Sigmoid colon (tissue), 7 donors: ENCODE results near the gene CCR7. TPM values are rescaled to one million over a fixed set of nuclear protein-coding genes. Genes with fewer than 3 reads are reported as not detected.

ENCODE experiments used
- DNase-seq: peaks from one replicate; pipeline ENCODE4 v3.0.0-alpha.2; 2019
- H3K27ac ChIP-seq, 4 donors: fragments of 200-600 bp; sonication (generic); one replicate each; pipeline ENCODE4 v1.5.1; 2016 to 2019; ENCODE audit warnings: mild to moderate bottlenecking in 1 of 4
- H3K27me3 ChIP-seq, 3 donors: fragments of 200-600 bp; sonication (generic); one replicate each; pipeline ENCODE4 v1.5.1; 2019; ENCODE audit warnings: mild to moderate bottlenecking in 1 of 3
- H3K36me3 ChIP-seq, 4 donors: fragments of 200-600 bp; sonication (generic); one replicate each; pipeline ENCODE4 v1.5.1; 2016 to 2019
- H3K4me1 ChIP-seq, 4 donors: fragments of 200-600 bp; sonication (generic); one replicate each; pipeline ENCODE4 v1.5.1; 2017 to 2019
- H3K4me3 ChIP-seq, 4 donors: fragments of 200-600 bp; sonication (generic); one replicate each; pipeline ENCODE4 v1.5.1; 2017 to 2019; ENCODE audit warnings: mild to moderate bottlenecking in 2 of 4, moderate library complexity in 1 of 4
- H3K9me3 ChIP-seq, 4 donors: fragments of 200-600 bp in 3 of 4; sonication (generic) in 3 of 4; one replicate each; pipeline versions ENCODE4 v1.5.1 to v1.6.1; 2013 to 2019
- CTCF ChIP-seq, 4 experiments: fragments of 450-650 bp in 3 of 4; fragments of 200-600 bp in 1 of 4; IDR thresholded peaks; one replicate each; pipeline ENCODE4 v1.5.1; 2016 to 2019; ENCODE audit warnings: antibody characterized with exemption in 4 of 4, mild to moderate bottlenecking in 3 of 4, moderate library complexity in 2 of 4
- EP300 ChIP-seq, 4 donors: sonication (generic); formaldehyde crosslinking; IDR thresholded peaks; one replicate each; pipeline ENCODE4 v1.6.1; 2017; ENCODE audit warnings: antibody characterized with exemption in 4 of 4
- POLR2A ChIP-seq, 2 donors: fragments of 450-650 bp; IDR thresholded peaks; one replicate each; pipeline ENCODE4 v1.6.1; 2016; ENCODE audit warnings: antibody characterized with exemption in 2 of 2, mild to moderate bottlenecking in 2 of 2, moderate library complexity in 2 of 2
- POLR2AphosphoS5 ChIP-seq, 4 donors: sonication (generic); formaldehyde crosslinking; IDR thresholded peaks; one replicate each; pipeline ENCODE4 v1.6.1; 2017; ENCODE audit warnings: antibody characterized with exemption in 4 of 4
- WGBS, 2 donors: extraction: QIAGEN DNeasy Blood & Tissue Kit; methylation state at CpG; one replicate each; pipeline ENCODE4 v1.1.7; 2013; 5-methylcytosine and 5-hydroxymethylcytosine counted together
- intact Hi-C: fragments of 100-400 bp; cut with DNase I; formaldehyde crosslinking; loops from one replicate; pipeline ENCODE4 v1.15.1; 2023
- polyA plus RNA-seq, 3 donors: library from polyadenylated mRNA; stranded (reverse); fragments of 200-250 nt; gene quantifications; one replicate each; pipeline ENCODE4 v1.2.3, GENCODE V29; 2013
- total RNA-seq, 4 donors: library from RNA; depleted of rRNA; stranded (reverse); fragments of >200 nt; gene quantifications; one replicate each; pipeline ENCODE4 v1.1.0, GENCODE V29; 2016
- donor health status: healthy with polysubstance abuse.
- donor health status: Bipolar disorder and iron deficiency.
- donor health status: healthy.

CCR7 gene
- total and polyA plus RNA-seq, 7 donors = 73.5 TPM; not detected in 6

- peaks cover 0 to 86% (median 72%) of the 10 kb centered on the region in 4 donors for H3K4me1 ChIP-seq
- WGBS, 2 donors = 85 to 91% methylated on average over 6 of the region's 6 CpGs
- H3K27ac ChIP-seq = peak overlapping the region; percentile 83 to 89 (median 84)
- no peaks in the 10 kb centered on the region for H3K27me3 ChIP-seq
- intact Hi-C loops = loop anchor here (5.0 kb wide), 1 partner anchor 557 kb away; the partner anchor contains the start of gene PSMD3
- no peaks in the 10 kb centered on the region for H3K9me3 ChIP-seq
- H3K36me3 ChIP-seq = no peaks in the 10 kb centered on the region
- TF ChIP-seq CTCF (IDR thresholded peaks at IDR 0.05) = no peak
- no peak for TF ChIP-seq POLR2A (IDR thresholded peaks at IDR 0.05)
- TF ChIP-seq POLR2AphosphoS5 (IDR thresholded peaks at IDR 0.05) = no peak
- TF ChIP-seq EP300 (IDR thresholded peaks at IDR 0.05) = no peak
- peak; percentile 45 for DNase-seq
- no peak overlapping the region for H3K4me3 ChIP-seq
Observed at GRCh38 chr17:40538936-40539705, 26.2 kb downstream of the CCR7 start.

GRCh38 chr17:40538019-40538935 is 27.0 kb downstream of the CCR7 start:
- Histone ChIP-seq H3K4me1 (peaks cover 0 to 86% (median 73%) of the 10 kb centered on the region in 4 donors), H3K36me3 (no peaks in the 10 kb centered on the region), H3K9me3 (no peaks in the 10 kb centered on the region), H3K27me3 (no peaks in the 10 kb centered on the region), H3K4me3 (no peak overlapping the region), H3K27ac (peak overlapping the region; percentile 83 to 89 (median 84))
- peak; percentile 70 for DNase-seq
- 89 to 93% methylated on average over 15 of the region's 15 CpGs for WGBS, 2 donors
- TF ChIP-seq POLR2AphosphoS5 (IDR thresholded peaks at IDR 0.05) (no peak), POLR2A (IDR thresholded peaks at IDR 0.05) (no peak), EP300 (IDR thresholded peaks at IDR 0.05) (no peak), CTCF (IDR thresholded peaks at IDR 0.05) (no peak)
- intact Hi-C loops = loop anchor here (5.0 kb wide), 1 partner anchor 556 kb away; the partner anchor contains the start of gene PSMD3

- intact Hi-C loops = loop anchor here (5.0 kb wide), 1 partner anchor 554 kb away; the partner anchor contains the start of gene PSMD3
- Histone ChIP-seq H3K9me3 (no peaks in the 10 kb centered on the region), H3K36me3 (no peaks in the 10 kb centered on the region), H3K4me3 (no peak overlapping the region), H3K27me3 (no peaks in the 10 kb centered on the region), H3K27ac (peak overlapping the region; percentile 45 to 89 (median 84)), H3K4me1 (peaks cover 0 to 77% (median 68%) of the 10 kb centered on the region in 4 donors)
- TF ChIP-seq CTCF (IDR thresholded peaks at IDR 0.05) (no peak), EP300 (IDR thresholded peaks at IDR 0.05) (peak in 2 of 4 donors; percentile 9 to 74), POLR2A (IDR thresholded peaks at IDR 0.05) (no peak), POLR2AphosphoS5 (IDR thresholded peaks at IDR 0.05) (peak; percentile 13 to 69 (median 54))
- peak; percentile 81 for DNase-seq
- WGBS, 2 donors = 56 to 62% methylated on average over 13 of the region's 13 CpGs
Observed at GRCh38 chr17:40536295-40537171, 28.7 kb downstream of the CCR7 start.

- no peaks in the 10 kb centered on the region for H3K36me3 ChIP-seq
- H3K27me3 ChIP-seq = no peaks in the 10 kb centered on the region
- H3K9me3 ChIP-seq = no peaks in the 10 kb centered on the region
- peak overlapping the region; percentile 45 to 89 (median 84) for H3K27ac ChIP-seq
- no peak for TF ChIP-seq EP300 (IDR thresholded peaks at IDR 0.05)
- peak in 1 of 4 donors; percentile 6 for TF ChIP-seq POLR2AphosphoS5 (IDR thresholded peaks at IDR 0.05)
- TF ChIP-seq POLR2A (IDR thresholded peaks at IDR 0.05) = no peak
- TF ChIP-seq CTCF (IDR thresholded peaks at IDR 0.05) = no peak
- no peak for DNase-seq
- peaks cover 0 to 70% (median 63%) of the 10 kb centered on the region in 4 donors for H3K4me1 ChIP-seq
- WGBS, 2 donors = 84 to 85% methylated on average over 3 of the region's 3 CpGs
- no peak overlapping the region for H3K4me3 ChIP-seq
- intact Hi-C loops = loop anchor here (5.0 kb wide), 1 partner anchor 554 kb away; the partner anchor contains the start of gene PSMD3
Observed at GRCh38 chr17:40535924-40536294, 29.4 kb downstream of the CCR7 start.
